Gastrocnemius medialis (tissue), 4 donors: ENCODE data around the gene SLC16A3.

Source experiments
- POLR2A ChIP-seq, 2 donors: fragments of 450-650 bp; IDR thresholded peaks; one replicate each; pipeline ENCODE4 v1.6.1; 2017; ENCODE audit warnings: antibody characterized with exemption in 2 of 2, mild to moderate bottlenecking in 2 of 2, moderate library complexity in 2 of 2
- TF ChIP-seq, protein P1 (sequence below), 5 experiments: fragments of 450-650 bp in 3 of 5; fragments of 200-600 bp in 2 of 5; sonication (generic) in 2 of 5; IDR thresholded peaks in 4 of 5; conservative IDR thresholded peaks in 1 of 5; 1 replicate in 4 of 5; 2 replicates in 1 of 5; pipeline ENCODE4 v1.5.1; 2016 to 2019; ENCODE audit warnings: antibody characterized with exemption in 5 of 5, mild to moderate bottlenecking in 3 of 5, moderate library complexity in 3 of 5

DNA sequence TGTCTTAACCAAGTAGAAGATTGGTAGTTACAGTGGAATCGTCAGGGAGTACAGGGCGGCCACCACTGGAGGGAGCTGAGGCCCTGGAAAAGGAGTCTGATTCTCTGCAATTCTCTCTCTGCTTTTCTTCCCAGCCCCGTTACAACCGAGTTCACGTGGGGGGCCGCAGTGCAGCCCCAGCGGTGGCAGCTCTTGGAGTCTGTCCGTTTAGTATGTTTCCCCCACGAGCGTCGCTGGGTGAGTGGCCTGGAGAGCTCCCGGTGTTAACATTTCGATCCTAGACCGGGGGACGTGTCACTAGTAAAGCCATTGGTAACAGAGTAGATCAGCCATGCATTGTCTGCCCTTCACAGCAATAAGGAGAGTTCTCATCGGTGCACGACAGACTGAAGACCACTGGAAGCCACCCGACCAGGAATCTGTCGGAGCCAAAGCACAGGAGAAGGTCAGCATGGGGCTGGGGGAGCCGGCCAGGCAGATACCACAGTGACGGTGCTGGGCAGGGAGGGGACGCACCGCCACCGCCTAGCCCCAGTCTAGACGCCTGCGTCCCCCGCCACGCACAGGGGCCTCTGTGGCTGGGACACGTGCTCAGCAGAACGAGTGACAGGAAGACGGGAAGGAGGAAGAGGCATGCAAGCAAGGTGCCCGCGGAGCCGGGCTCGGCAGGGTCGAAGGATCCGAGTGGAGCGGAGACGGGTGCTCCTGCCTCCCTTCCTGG, 15.7 kb downstream of the SLC16A3 start:
- TF ChIP-seq, protein P1, sequence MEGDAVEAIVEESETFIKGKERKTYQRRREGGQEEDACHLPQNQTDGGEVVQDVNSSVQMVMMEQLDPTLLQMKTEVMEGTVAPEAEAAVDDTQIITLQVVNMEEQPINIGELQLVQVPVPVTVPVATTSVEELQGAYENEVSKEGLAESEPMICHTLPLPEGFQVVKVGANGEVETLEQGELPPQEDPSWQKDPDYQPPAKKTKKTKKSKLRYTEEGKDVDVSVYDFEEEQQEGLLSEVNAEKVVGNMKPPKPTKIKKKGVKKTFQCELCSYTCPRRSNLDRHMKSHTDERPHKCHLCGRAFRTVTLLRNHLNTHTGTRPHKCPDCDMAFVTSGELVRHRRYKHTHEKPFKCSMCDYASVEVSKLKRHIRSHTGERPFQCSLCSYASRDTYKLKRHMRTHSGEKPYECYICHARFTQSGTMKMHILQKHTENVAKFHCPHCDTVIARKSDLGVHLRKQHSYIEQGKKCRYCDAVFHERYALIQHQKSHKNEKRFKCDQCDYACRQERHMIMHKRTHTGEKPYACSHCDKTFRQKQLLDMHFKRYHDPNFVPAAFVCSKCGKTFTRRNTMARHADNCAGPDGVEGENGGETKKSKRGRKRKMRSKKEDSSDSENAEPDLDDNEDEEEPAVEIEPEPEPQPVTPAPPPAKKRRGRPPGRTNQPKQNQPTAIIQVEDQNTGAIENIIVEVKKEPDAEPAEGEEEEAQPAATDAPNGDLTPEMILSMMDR (IDR thresholded peaks at IDR 0.05 in 4 of 5, conservative IDR thresholded peaks at IDR 0.05 in 1 of 5), result peak; percentile 29 to 65 (median 45)
- TF ChIP-seq POLR2A (IDR thresholded peaks at IDR 0.05), result no peak
